ENCODE results near the gene CLNK. TPM values are rescaled to one million over a fixed set of nuclear protein-coding genes. Genes with fewer than 3 reads are reported as not detected.

The CLNK gene
- total and polyA plus RNA-seq, 5 donors: not detected

GRCh38 chr4:10455133-10455532 is 229.4 kb downstream of the CLNK start:
- intact Hi-C loops (cut with DNase I): no loop called here
- 94% methylated on average over 2 of the region's 2 CpGs for WGBS
- H3K27me3 ChIP-seq (ENCODE audit: control insufficient read depth, insufficient read depth): no peaks in the 10 kb centered on the region
- H3K27ac ChIP-seq (ENCODE audit: low read length): no peak overlapping the region
- no peak for ATAC-seq
- H3K9me3 ChIP-seq (ENCODE audit: control insufficient read depth, low read length): no peaks in the 10 kb centered on the region
- no peak overlapping the region for H3K4me3 ChIP-seq (ENCODE audit: low read length)
- peaks cover 3% of the 10 kb centered on the region for H3K4me1 ChIP-seq (ENCODE audit: control insufficient read depth, insufficient read depth, low read length)
- DNase-seq: no peak

GRCh38 chr4:10454726-10455125 is 229.8 kb downstream of the CLNK start:
- Histone ChIP-seq H3K4me1 (ENCODE audit: control insufficient read depth, insufficient read depth, low read length) (peaks cover 3% of the 10 kb centered on the region), H3K27me3 (ENCODE audit: control insufficient read depth, insufficient read depth) (no peaks in the 10 kb centered on the region), H3K4me3 (ENCODE audit: low read length) (no peak overlapping the region), H3K27ac (ENCODE audit: low read length) (no peak overlapping the region), H3K9me3 (ENCODE audit: control insufficient read depth, low read length) (no peaks in the 10 kb centered on the region)
- WGBS: 85% methylated on average over 6 of the region's 6 CpGs
- DNase-seq (no peak), ATAC-seq (no peak)
- intact Hi-C loops (cut with DNase I): no loop called here

- H3K4me1 ChIP-seq (ENCODE audit: control insufficient read depth, insufficient read depth, low read length): peaks cover 3% of the 10 kb centered on the region
- 95% methylated on average over 1 of the region's 1 CpG for WGBS
- H3K9me3 ChIP-seq (ENCODE audit: control insufficient read depth, low read length): no peaks in the 10 kb centered on the region
- no peak overlapping the region for H3K4me3 ChIP-seq (ENCODE audit: low read length)
- no peaks in the 10 kb centered on the region for H3K27me3 ChIP-seq (ENCODE audit: control insufficient read depth, insufficient read depth)
- no peak overlapping the region for H3K27ac ChIP-seq (ENCODE audit: low read length)
- DNase-seq (no peak), ATAC-seq (no peak)
- intact Hi-C loops (cut with DNase I): no loop called here
Measured at GRCh38 chr4:10454121-10454520, 230.4 kb downstream of the CLNK start.

- no peaks in the 10 kb centered on the region for H3K4me1 ChIP-seq (ENCODE audit: control insufficient read depth, insufficient read depth, low read length)
- no peaks in the 10 kb centered on the region for H3K9me3 ChIP-seq (ENCODE audit: control insufficient read depth, low read length)
- no peaks in the 10 kb centered on the region for H3K27me3 ChIP-seq (ENCODE audit: control insufficient read depth, insufficient read depth)
- H3K4me3 ChIP-seq (ENCODE audit: low read length): no peak overlapping the region
- H3K27ac ChIP-seq (ENCODE audit: low read length): no peak overlapping the region
- intact Hi-C loops (cut with DNase I): no loop called here
- ATAC-seq (no peak), DNase-seq (no peak)
- WGBS: 70% methylated on average over 5 of the region's 5 CpGs
Measured at GRCh38 chr4:10448991-10449390, 235.6 kb downstream of the CLNK start.

GRCh38 chr4:10442976-10443375 is 241.6 kb downstream of the CLNK start:
- H3K9me3 ChIP-seq (ENCODE audit: control insufficient read depth, low read length): no peaks in the 10 kb centered on the region
- no peaks in the 10 kb centered on the region for H3K27me3 ChIP-seq (ENCODE audit: control insufficient read depth, insufficient read depth)
- DNase-seq: no peak
- no peak for ATAC-seq
- H3K4me1 ChIP-seq (ENCODE audit: control insufficient read depth, insufficient read depth, low read length): no peaks in the 10 kb centered on the region
- no peak overlapping the region for H3K4me3 ChIP-seq (ENCODE audit: low read length)
- intact Hi-C loops (cut with DNase I): no loop called here
- WGBS: 95% methylated on average over 5 of the region's 5 CpGs
- H3K27ac ChIP-seq (ENCODE audit: low read length): no peak overlapping the region

GRCh38 chr4:10441512-10441911 is 243.1 kb downstream of the CLNK start:
- peaks cover 2% of the 10 kb centered on the region for H3K4me1 ChIP-seq (ENCODE audit: control insufficient read depth, insufficient read depth, low read length)
- 87% methylated on average over 4 of the region's 4 CpGs for WGBS
- no peak for DNase-seq
- no peak overlapping the region for H3K27ac ChIP-seq (ENCODE audit: low read length)
- ATAC-seq: no peak
- intact Hi-C loops (cut with DNase I): no loop called here
- no peaks in the 10 kb centered on the region for H3K27me3 ChIP-seq (ENCODE audit: control insufficient read depth, insufficient read depth)
- H3K9me3 ChIP-seq (ENCODE audit: control insufficient read depth, low read length): no peaks in the 10 kb centered on the region
- H3K4me3 ChIP-seq (ENCODE audit: low read length): no peak overlapping the region

- 64% methylated on average over 1 of the region's 1 CpG for WGBS
- H3K27me3 ChIP-seq (ENCODE audit: control insufficient read depth, insufficient read depth): no peaks in the 10 kb centered on the region
- intact Hi-C loops (cut with DNase I): no loop called here
- no peak for DNase-seq
- no peak overlapping the region for H3K27ac ChIP-seq (ENCODE audit: low read length)
- peaks cover 2% of the 10 kb centered on the region for H3K4me1 ChIP-seq (ENCODE audit: control insufficient read depth, insufficient read depth, low read length)
- no peak for ATAC-seq
- no peak overlapping the region for H3K4me3 ChIP-seq (ENCODE audit: low read length)
- H3K9me3 ChIP-seq (ENCODE audit: control insufficient read depth, low read length): no peaks in the 10 kb centered on the region
Measured at GRCh38 chr4:10438924-10439323, 245.6 kb downstream of the CLNK start.

- DNase-seq (no peak), ATAC-seq (no peak)
- 66% methylated on average over 1 of the region's 1 CpG for WGBS
- no peak overlapping the region for H3K4me3 ChIP-seq (ENCODE audit: low read length)
- H3K27ac ChIP-seq (ENCODE audit: low read length): no peak overlapping the region
- intact Hi-C loops (cut with DNase I): no loop called here
- H3K27me3 ChIP-seq (ENCODE audit: control insufficient read depth, insufficient read depth): no peaks in the 10 kb centered on the region
- H3K9me3 ChIP-seq (ENCODE audit: control insufficient read depth, low read length): no peaks in the 10 kb centered on the region
- H3K4me1 ChIP-seq (ENCODE audit: control insufficient read depth, insufficient read depth, low read length): peaks cover 2% of the 10 kb centered on the region
Measured at GRCh38 chr4:10437735-10438134, 246.8 kb downstream of the CLNK start.

Other genes starting within 250 kb of the CLNK start
- 10 to 100 TPM; 24.7 to 35.9 (median 27.2) TPM for gene ZNF518B, start 227.3 kb downstream of the CLNK start, total RNA-seq
- gene ZNF518B, start 227.3 kb downstream of the CLNK start, polyA plus RNA-seq: 7.5 TPM